ENCODE results near the gene COL6A5. TPM values are rescaled to one million over a fixed set of nuclear protein-coding genes. Genes with fewer than 3 reads are reported as not detected.

The COL6A5 gene
- total RNA-seq, 1 experiment from 2014 or later = not detected

GRCh38 chr3:130519754-130520153 is 174.3 kb downstream of the COL6A5 start:
- H2AFZ ChIP-seq = no peak overlapping the region
- no peaks in the 10 kb centered on the region for H3K36me3 ChIP-seq (ENCODE audit: low read depth)
- no peak overlapping the region for H3K4me2 ChIP-seq
- ChIA-PET POLR2A (ENCODE audit: unreplicated experiment) (interaction anchor here (0.7 kb wide), 1 partner anchor 861 kb away, joined by 9 read pairs; no protein-coding TSS in a partner anchor), CTCF (no interaction called here)
- no peaks in the 10 kb centered on the region for H3K9me3 ChIP-seq (ENCODE audit: insufficient read depth, low read depth)
- no peaks in the 10 kb centered on the region for H3K79me2 ChIP-seq (ENCODE audit: low read depth)
- peaks cover 60% of the 10 kb centered on the region for H3K27me3 ChIP-seq (ENCODE audit: insufficient read depth, low read depth)
- TF ChIP-seq CTCF (conservative IDR thresholded peaks at IDR 0.05) (no peak), EZH2 (IDR thresholded peaks at IDR 0.05; ENCODE audit: low read depth) (no peak)
- H4K20me1 ChIP-seq (ENCODE audit: insufficient read depth) = no peaks in the 10 kb centered on the region
- intact Hi-C loops (cut with micrococcal nuclease; ENCODE audit: unreplicated experiment) = no loop called here
- no peaks in the 10 kb centered on the region for H3K4me1 ChIP-seq (replicated peaks; ENCODE audit: insufficient read depth)
- H3K4me3 ChIP-seq = no peak overlapping the region
- H3K9me2 ChIP-seq (ENCODE audit: insufficient read depth) = no peaks in the 10 kb centered on the region
- no peak overlapping the region for H3K27ac ChIP-seq
- no peak for DNase-seq
- BruUV-seq (replicated peaks) = no TSS peak
- H3F3A ChIP-seq (ENCODE audit: insufficient read depth, low read depth) = no peaks in the 10 kb centered on the region

- H3K79me2 ChIP-seq (ENCODE audit: low read depth) = no peaks in the 10 kb centered on the region
- H3K4me2 ChIP-seq = no peak overlapping the region
- intact Hi-C loops (cut with micrococcal nuclease; ENCODE audit: unreplicated experiment) = no loop called here
- no peak for DNase-seq
- POLR2A ChIA-PET (ENCODE audit: unreplicated experiment) = no interaction called here
- no peak overlapping the region for H3K27ac ChIP-seq
- no peaks in the 10 kb centered on the region for H4K20me1 ChIP-seq (ENCODE audit: insufficient read depth)
- no peaks in the 10 kb centered on the region for H3K4me1 ChIP-seq (replicated peaks; ENCODE audit: insufficient read depth)
- H3F3A ChIP-seq (ENCODE audit: insufficient read depth, low read depth) = no peaks in the 10 kb centered on the region
- H2AFZ ChIP-seq = no peak overlapping the region
- CTCF ChIA-PET = no interaction called here
- no peaks in the 10 kb centered on the region for H3K36me3 ChIP-seq (ENCODE audit: low read depth)
- H3K4me3 ChIP-seq = no peak overlapping the region
- no peaks in the 10 kb centered on the region for H3K9me3 ChIP-seq (ENCODE audit: insufficient read depth, low read depth)
- BruUV-seq (replicated peaks) = no TSS peak
- H3K27me3 ChIP-seq (ENCODE audit: insufficient read depth, low read depth) = peaks cover 70% of the 10 kb centered on the region
- no peaks in the 10 kb centered on the region for H3K9me2 ChIP-seq (ENCODE audit: insufficient read depth)
- no peak for TF ChIP-seq CTCF (conservative IDR thresholded peaks at IDR 0.05)
- TF ChIP-seq EZH2 (IDR thresholded peaks at IDR 0.05; ENCODE audit: low read depth) = no peak
Measured at GRCh38 chr3:130522399-130522798, 176.9 kb downstream of the COL6A5 start.

- POLR2A ChIA-PET (ENCODE audit: unreplicated experiment) = interaction anchor here (0.6 kb wide), 1 partner anchor 1372 kb away, joined by 5 read pairs; no protein-coding TSS in a partner anchor
- CTCF ChIA-PET = no interaction called here
- DNase-seq = no peak
- intact Hi-C loops (cut with micrococcal nuclease; ENCODE audit: unreplicated experiment) = no loop called here
- no peak overlapping the region for H2AFZ ChIP-seq
- H3K4me3 ChIP-seq = no peak overlapping the region
- peaks cover 64% of the 10 kb centered on the region for H3K27me3 ChIP-seq (ENCODE audit: insufficient read depth, low read depth)
- H4K20me1 ChIP-seq (ENCODE audit: insufficient read depth) = no peaks in the 10 kb centered on the region
- no peak overlapping the region for H3K27ac ChIP-seq
- no peaks in the 10 kb centered on the region for H3F3A ChIP-seq (ENCODE audit: insufficient read depth, low read depth)
- BruUV-seq (replicated peaks) = no TSS peak
- no peak for TF ChIP-seq CTCF (conservative IDR thresholded peaks at IDR 0.05)
- TF ChIP-seq EZH2 (IDR thresholded peaks at IDR 0.05; ENCODE audit: low read depth) = no peak
- H3K79me2 ChIP-seq (ENCODE audit: low read depth) = no peaks in the 10 kb centered on the region
- no peaks in the 10 kb centered on the region for H3K9me2 ChIP-seq (ENCODE audit: insufficient read depth)
- no peaks in the 10 kb centered on the region for H3K36me3 ChIP-seq (ENCODE audit: low read depth)
- H3K9me3 ChIP-seq (ENCODE audit: insufficient read depth, low read depth) = no peaks in the 10 kb centered on the region
- H3K4me2 ChIP-seq = no peak overlapping the region
- no peaks in the 10 kb centered on the region for H3K4me1 ChIP-seq (replicated peaks; ENCODE audit: insufficient read depth)
Measured at GRCh38 chr3:130527426-130527825, 182.0 kb downstream of the COL6A5 start.

Data from PC-9 (cell line).